Measurements from ENCODE around the gene ENO2.
"Not testable (repeated sequence)": the region's sequence is repeated elsewhere in the genome, so short reads cannot be mapped to it uniquely, and the experiment has no call there.

- not testable (repeated sequence) for TF ChIP-seq POLR2A, CTCF, POLR2AphosphoS5 (IDR thresholded peaks at IDR 0.05)
Measured at GRCh38 chr12:6892683-6893082, 21.7 kb upstream of the ENO2 start.
